Measurements from ENCODE around the gene TMTC1. TPM values are rescaled to one million over a fixed set of nuclear protein-coding genes. Genes with fewer than 3 reads are reported as not detected.

TMTC1 gene
- total RNA-seq, 1 donor from 2014 or later, result 16.1 TPM

DNA sequence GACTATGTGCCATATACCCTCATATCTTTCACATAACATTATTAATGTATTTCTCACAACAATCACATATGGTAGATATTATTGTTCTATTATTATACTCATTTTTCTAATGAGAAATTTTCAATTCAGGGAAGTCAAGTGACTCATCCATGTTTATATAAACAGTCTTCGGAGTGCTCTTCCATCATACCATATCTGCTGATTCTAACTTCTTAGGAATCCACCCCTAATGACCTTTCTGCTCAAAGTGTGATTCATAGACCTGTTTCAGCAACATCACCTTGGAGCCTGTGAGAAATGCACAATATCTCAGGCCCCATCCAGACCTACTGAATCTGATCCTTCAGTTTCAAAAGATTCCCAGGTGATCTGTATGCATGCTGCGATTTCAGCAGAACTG is 246.4 kb downstream of the TMTC1 start:
- Mint-ChIP-seq H3K27ac (no peak overlapping the region), H3K27me3 (ENCODE audit: insufficient read depth, low read depth) (no peaks in the 10 kb centered on the region), H3K36me3 (peaks cover 6% of the 10 kb centered on the region)

DNA sequence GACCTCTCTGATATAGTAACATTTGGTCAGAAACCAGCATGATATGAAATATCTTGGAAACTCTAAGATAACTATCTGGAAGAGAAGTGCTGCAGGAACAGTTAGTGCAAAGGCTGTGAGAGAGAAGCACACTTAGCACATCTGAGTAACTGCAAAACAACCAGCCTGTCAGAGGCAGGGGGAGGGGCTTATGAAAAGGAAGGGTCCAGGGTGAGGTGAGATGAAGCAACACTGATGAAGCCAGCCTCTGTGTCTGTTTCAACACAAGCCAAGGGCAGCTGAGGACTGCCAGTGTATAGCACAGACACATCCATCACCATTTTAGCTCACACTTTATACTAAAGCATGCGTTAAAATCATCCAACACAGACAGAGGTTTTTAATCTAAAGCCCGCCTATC is 248.8 kb downstream of the TMTC1 start:
- Histone ChIP-seq H3K36me3 (no peaks in the 10 kb centered on the region), H3K9me3 (ENCODE audit: low read depth) (no peaks in the 10 kb centered on the region), H2AFZ (replicated peaks) (no peak overlapping the region), H3K27ac (no peak overlapping the region), H3K4me2 (no peak overlapping the region), H3K79me2 (ENCODE audit: low read depth) (no peaks in the 10 kb centered on the region), H3F3A (ENCODE audit: low read depth) (no peaks in the 10 kb centered on the region), H3K27me3 (no peaks in the 10 kb centered on the region), H3K9ac (no peak overlapping the region), H4K20me1 (ENCODE audit: low read depth) (no peaks in the 10 kb centered on the region), H3K4me3 (no peak overlapping the region), H3K4me1 (no peaks in the 10 kb centered on the region)
- no peaks in the 10 kb centered on the region for H3K9me3 Mint-ChIP-seq
- H3K4me3 Mint-ChIP-seq, result no peak overlapping the region
- no peak overlapping the region for H3K27ac Mint-ChIP-seq
- TF ChIP-seq EZH2phosphoT487 (IDR thresholded peaks at IDR 0.05) (no peak), EZH2 (IDR thresholded peaks at IDR 0.05) (no peak)
- TF ChIP-seq, protein P1, sequence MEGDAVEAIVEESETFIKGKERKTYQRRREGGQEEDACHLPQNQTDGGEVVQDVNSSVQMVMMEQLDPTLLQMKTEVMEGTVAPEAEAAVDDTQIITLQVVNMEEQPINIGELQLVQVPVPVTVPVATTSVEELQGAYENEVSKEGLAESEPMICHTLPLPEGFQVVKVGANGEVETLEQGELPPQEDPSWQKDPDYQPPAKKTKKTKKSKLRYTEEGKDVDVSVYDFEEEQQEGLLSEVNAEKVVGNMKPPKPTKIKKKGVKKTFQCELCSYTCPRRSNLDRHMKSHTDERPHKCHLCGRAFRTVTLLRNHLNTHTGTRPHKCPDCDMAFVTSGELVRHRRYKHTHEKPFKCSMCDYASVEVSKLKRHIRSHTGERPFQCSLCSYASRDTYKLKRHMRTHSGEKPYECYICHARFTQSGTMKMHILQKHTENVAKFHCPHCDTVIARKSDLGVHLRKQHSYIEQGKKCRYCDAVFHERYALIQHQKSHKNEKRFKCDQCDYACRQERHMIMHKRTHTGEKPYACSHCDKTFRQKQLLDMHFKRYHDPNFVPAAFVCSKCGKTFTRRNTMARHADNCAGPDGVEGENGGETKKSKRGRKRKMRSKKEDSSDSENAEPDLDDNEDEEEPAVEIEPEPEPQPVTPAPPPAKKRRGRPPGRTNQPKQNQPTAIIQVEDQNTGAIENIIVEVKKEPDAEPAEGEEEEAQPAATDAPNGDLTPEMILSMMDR (IDR thresholded peaks at IDR 0.05), result no peak
- peaks cover 2% of the 10 kb centered on the region for H3K27me3 Mint-ChIP-seq (ENCODE audit: insufficient read depth, low read depth)
- H3K4me1 Mint-ChIP-seq, result no peaks in the 10 kb centered on the region
- H3K36me3 Mint-ChIP-seq, result peaks cover 6% of the 10 kb centered on the region
- no peak for DNase-seq (ENCODE audit: low spot score)

More for the DNA sequence above, 246.4 kb downstream of the TMTC1 start:
- DNase-seq (ENCODE audit: low spot score), result no peak
- H3K9me3 Mint-ChIP-seq, result no peaks in the 10 kb centered on the region
- no peak overlapping the region for H3K4me2 ChIP-seq
- H3K4me1 ChIP-seq, result no peaks in the 10 kb centered on the region
- H3K27ac ChIP-seq, result no peak overlapping the region
- H4K20me1 ChIP-seq (ENCODE audit: low read depth), result no peaks in the 10 kb centered on the region
- H3K9me3 ChIP-seq (ENCODE audit: low read depth), result no peaks in the 10 kb centered on the region
- no peaks in the 10 kb centered on the region for H3F3A ChIP-seq (ENCODE audit: low read depth)
- H2AFZ ChIP-seq (replicated peaks), result no peak overlapping the region
- H3K9ac ChIP-seq, result no peak overlapping the region
- no peak overlapping the region for H3K4me3 ChIP-seq
- no peaks in the 10 kb centered on the region for H3K79me2 ChIP-seq (ENCODE audit: low read depth)
- TF ChIP-seq EZH2phosphoT487 (IDR thresholded peaks at IDR 0.05) (no peak), EZH2 (IDR thresholded peaks at IDR 0.05) (no peak)
- TF ChIP-seq, protein P1 (IDR thresholded peaks at IDR 0.05), result no peak
- no peaks in the 10 kb centered on the region for H3K27me3 ChIP-seq
- no peaks in the 10 kb centered on the region for H3K4me1 Mint-ChIP-seq
- no peak overlapping the region for H3K4me3 Mint-ChIP-seq
- no peaks in the 10 kb centered on the region for H3K36me3 ChIP-seq

DNA sequence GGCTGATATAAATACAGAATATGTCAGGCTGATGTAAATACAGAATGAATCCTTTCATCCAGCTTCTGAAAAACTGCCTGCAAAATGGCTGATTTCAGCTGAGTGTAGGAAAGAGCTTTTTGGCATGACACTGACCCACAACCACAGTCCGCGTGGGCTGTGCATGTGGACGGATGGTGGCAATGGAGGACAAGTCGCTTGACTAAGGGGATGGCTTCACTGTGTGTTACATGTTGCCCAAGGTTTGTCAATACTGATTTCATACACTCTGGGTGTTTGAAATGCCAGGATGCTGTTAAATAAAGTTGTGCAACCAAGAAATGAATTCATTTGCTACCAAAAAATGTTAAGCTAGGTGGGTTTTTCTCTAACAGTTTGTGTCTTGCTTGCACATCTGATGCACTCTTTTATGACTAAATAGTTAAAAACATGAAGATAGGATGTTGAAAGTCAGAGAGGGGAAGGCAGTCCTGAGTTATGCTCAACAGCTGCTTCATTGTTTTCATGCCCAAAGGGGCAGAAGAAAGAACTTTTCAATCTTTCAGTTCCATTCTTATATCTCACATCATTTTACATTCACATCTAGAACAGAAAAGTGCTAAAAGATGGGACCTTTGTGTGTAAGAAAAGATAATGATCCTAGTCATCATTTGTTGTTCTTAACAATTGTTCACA is 249.8 kb downstream of the TMTC1 start:
- no peaks in the 10 kb centered on the region for H3K36me3 ChIP-seq
- Mint-ChIP-seq H3K27ac (no peak overlapping the region), H3K36me3 (peaks cover 6% of the 10 kb centered on the region), H3K27me3 (ENCODE audit: insufficient read depth, low read depth) (peaks cover 2% of the 10 kb centered on the region), H3K4me3 (no peak overlapping the region), H3K4me1 (no peaks in the 10 kb centered on the region), H3K9me3 (no peaks in the 10 kb centered on the region)
- no peaks in the 10 kb centered on the region for H3K9me3 ChIP-seq (ENCODE audit: low read depth)
- no peak for TF ChIP-seq EZH2phosphoT487 (IDR thresholded peaks at IDR 0.05)
- TF ChIP-seq EZH2 (IDR thresholded peaks at IDR 0.05), result no peak
- TF ChIP-seq, protein P1 (IDR thresholded peaks at IDR 0.05), result no peak
- H3K9ac ChIP-seq, result no peak overlapping the region
- H3K4me1 ChIP-seq, result no peaks in the 10 kb centered on the region
- no peak overlapping the region for H3K4me3 ChIP-seq
- no peak overlapping the region for H3K27ac ChIP-seq
- no peaks in the 10 kb centered on the region for H3K79me2 ChIP-seq (ENCODE audit: low read depth)
- H4K20me1 ChIP-seq (ENCODE audit: low read depth), result no peaks in the 10 kb centered on the region
- no peak overlapping the region for H3K4me2 ChIP-seq
- no peaks in the 10 kb centered on the region for H3F3A ChIP-seq (ENCODE audit: low read depth)
- no peaks in the 10 kb centered on the region for H3K27me3 ChIP-seq
- H2AFZ ChIP-seq (replicated peaks), result no peak overlapping the region
- no peak for DNase-seq (ENCODE audit: low spot score)
